Activated T-cell treated with anti-CD3 and anti-CD28 coated beads, Interleukin-2, amount 50 U/mL, for 24 hours (primary cell): ENCODE data around the gene RTP4.
A peak's percentile ranks its signal among the peaks of the same experiment; 100 is the strongest.

Source experiments
- DNase-seq: peaks from one replicate; pipeline ENCODE4 v3.0.0-alpha.2; 2020
- H3K27ac Mint-ChIP-seq: 2 replicates; pipeline ENCODE4 v1.8.0; 2020; ENCODE audit warnings: mild to moderate bottlenecking, mixed read lengths
- H3K27me3 Mint-ChIP-seq: 2 replicates; pipeline ENCODE4 v1.8.0; 2020; ENCODE audit warnings: mixed read lengths
- H3K36me3 Mint-ChIP-seq: 2 replicates; pipeline ENCODE4 v1.8.0; 2020; ENCODE audit warnings: low read depth, mixed read lengths
- H3K4me1 Mint-ChIP-seq: 2 replicates; pipeline ENCODE4 v1.8.0; 2020; ENCODE audit warnings: low read depth, mixed read lengths
- H3K4me3 Mint-ChIP-seq: 2 replicates; pipeline ENCODE4 v1.8.0; 2020; ENCODE audit warnings: mild to moderate bottlenecking, moderate library complexity, mixed read lengths
- H3K9me3 Mint-ChIP-seq: 2 replicates; pipeline ENCODE4 v1.8.0; 2020; ENCODE audit warnings: mixed read lengths

Gene RTP4

GRCh38 chr3:187368251-187369088 lies at the start of gene RTP4:
Gene RTP4, plus strand, starts transcription at chr3:187368385. Its CDS starts 57 bp downstream, at chr3:187368442.
- H3K27me3 Mint-ChIP-seq = no peaks in the 10 kb centered on the region
- peak; percentile 74 for DNase-seq

GRCh38 chr3:187318819-187319616 lies 49.2 kb upstream of the RTP4 start:
- Mint-ChIP-seq H3K36me3 (no peaks in the 10 kb centered on the region), H3K9me3 (no peaks in the 10 kb centered on the region), H3K4me1 (peaks cover 14% of the 10 kb centered on the region), H3K27me3 (peaks cover 58% of the 10 kb centered on the region), H3K4me3 (peak overlapping the region; percentile 28), H3K27ac (no peak overlapping the region)
- DNase-seq = peak; percentile 42

More at GRCh38 chr3:187368251-187369088, at the start of gene RTP4:
- Mint-ChIP-seq H3K27ac (peak within 1 kb of the TSS; percentile 98), H3K9me3 (peaks cover 5% of the 10 kb centered on the region), H3K4me3 (peak within 1 kb of the TSS; percentile 85), H3K4me1 (peaks cover 29% of the 10 kb centered on the region), H3K36me3 (peaks cover 45% of the 10 kb centered on the region)

GRCh38 chr3:187319699-187320302 lies 48.4 kb upstream of the RTP4 start:
- Mint-ChIP-seq H3K4me3 (no peak overlapping the region), H3K36me3 (no peaks in the 10 kb centered on the region), H3K4me1 (peaks cover 14% of the 10 kb centered on the region), H3K27ac (no peak overlapping the region), H3K9me3 (no peaks in the 10 kb centered on the region), H3K27me3 (peaks cover 52% of the 10 kb centered on the region)
- DNase-seq = peak; percentile 61

- Mint-ChIP-seq H3K27me3 (peaks cover 38% of the 10 kb centered on the region), H3K4me1 (peaks cover 14% of the 10 kb centered on the region), H3K4me3 (no peak overlapping the region), H3K36me3 (no peaks in the 10 kb centered on the region), H3K27ac (peak overlapping the region; percentile 41), H3K9me3 (no peaks in the 10 kb centered on the region)
- DNase-seq = no peak
These were observed 46.4 kb upstream of the RTP4 start for GRCh38 chr3:187321766-187322165.

GRCh38 chr3:187322291-187322690 lies 45.9 kb upstream of the RTP4 start:
- H3K4me1 Mint-ChIP-seq = peaks cover 14% of the 10 kb centered on the region
- no peaks in the 10 kb centered on the region for H3K9me3 Mint-ChIP-seq
- H3K27ac Mint-ChIP-seq = no peak overlapping the region
- no peak overlapping the region for H3K4me3 Mint-ChIP-seq
- H3K36me3 Mint-ChIP-seq = no peaks in the 10 kb centered on the region
- no peak for DNase-seq
- peaks cover 33% of the 10 kb centered on the region for H3K27me3 Mint-ChIP-seq

- H3K27ac Mint-ChIP-seq = no peak overlapping the region
- no peak overlapping the region for H3K4me3 Mint-ChIP-seq
- H3K27me3 Mint-ChIP-seq = peaks cover 25% of the 10 kb centered on the region
- H3K4me1 Mint-ChIP-seq = peaks cover 14% of the 10 kb centered on the region
- H3K9me3 Mint-ChIP-seq = no peaks in the 10 kb centered on the region
- DNase-seq = no peak
- H3K36me3 Mint-ChIP-seq = no peaks in the 10 kb centered on the region
These were observed 45.1 kb upstream of the RTP4 start for GRCh38 chr3:187323091-187323490.

GRCh38 chr3:187325632-187326031 lies 42.6 kb upstream of the RTP4 start:
- Mint-ChIP-seq H3K9me3 (no peaks in the 10 kb centered on the region), H3K36me3 (no peaks in the 10 kb centered on the region), H3K27ac (no peak overlapping the region), H3K4me3 (no peak overlapping the region), H3K27me3 (peaks cover 7% of the 10 kb centered on the region), H3K4me1 (peaks cover 2% of the 10 kb centered on the region)
- no peak for DNase-seq

- no peak overlapping the region for H3K4me3 Mint-ChIP-seq
- peaks cover 4% of the 10 kb centered on the region for H3K27me3 Mint-ChIP-seq
- H3K4me1 Mint-ChIP-seq = no peaks in the 10 kb centered on the region
- DNase-seq = no peak
- no peaks in the 10 kb centered on the region for H3K9me3 Mint-ChIP-seq
- H3K36me3 Mint-ChIP-seq = no peaks in the 10 kb centered on the region
- H3K27ac Mint-ChIP-seq = no peak overlapping the region
These were observed 40.3 kb upstream of the RTP4 start for GRCh38 chr3:187327845-187328244.

GRCh38 chr3:187328691-187329090 lies 39.5 kb upstream of the RTP4 start:
- no peaks in the 10 kb centered on the region for H3K9me3 Mint-ChIP-seq
- H3K27ac Mint-ChIP-seq = no peak overlapping the region
- no peaks in the 10 kb centered on the region for H3K36me3 Mint-ChIP-seq
- no peaks in the 10 kb centered on the region for H3K4me1 Mint-ChIP-seq
- H3K4me3 Mint-ChIP-seq = no peak overlapping the region
- no peak for DNase-seq
- H3K27me3 Mint-ChIP-seq = peaks cover 4% of the 10 kb centered on the region

GRCh38 chr3:187334904-187335303 lies 33.3 kb upstream of the RTP4 start:
- Mint-ChIP-seq H3K36me3 (no peaks in the 10 kb centered on the region), H3K27ac (no peak overlapping the region), H3K4me3 (no peak overlapping the region), H3K27me3 (peaks cover 21% of the 10 kb centered on the region), H3K4me1 (no peaks in the 10 kb centered on the region), H3K9me3 (no peaks in the 10 kb centered on the region)
- DNase-seq = no peak

- H3K36me3 Mint-ChIP-seq = no peaks in the 10 kb centered on the region
- H3K27me3 Mint-ChIP-seq = peaks cover 24% of the 10 kb centered on the region
- H3K27ac Mint-ChIP-seq = no peak overlapping the region
- no peaks in the 10 kb centered on the region for H3K9me3 Mint-ChIP-seq
- no peaks in the 10 kb centered on the region for H3K4me1 Mint-ChIP-seq
- DNase-seq = no peak
- no peak overlapping the region for H3K4me3 Mint-ChIP-seq
These were observed 31.9 kb upstream of the RTP4 start for GRCh38 chr3:187336322-187336721.

GRCh38 chr3:187340578-187340977 lies 27.6 kb upstream of the RTP4 start:
- Mint-ChIP-seq H3K4me3 (no peak overlapping the region), H3K27me3 (peaks cover 24% of the 10 kb centered on the region), H3K4me1 (no peaks in the 10 kb centered on the region), H3K36me3 (no peaks in the 10 kb centered on the region), H3K27ac (no peak overlapping the region), H3K9me3 (no peaks in the 10 kb centered on the region)
- no peak for DNase-seq

- Mint-ChIP-seq H3K36me3 (no peaks in the 10 kb centered on the region), H3K27ac (no peak overlapping the region), H3K4me3 (no peak overlapping the region), H3K4me1 (no peaks in the 10 kb centered on the region), H3K27me3 (peaks cover 24% of the 10 kb centered on the region), H3K9me3 (no peaks in the 10 kb centered on the region)
- DNase-seq = no peak
These were observed 25.9 kb upstream of the RTP4 start for GRCh38 chr3:187342255-187342654.

GRCh38 chr3:187343670-187344069 lies 24.5 kb upstream of the RTP4 start:
- H3K27me3 Mint-ChIP-seq = peaks cover 12% of the 10 kb centered on the region
- no peaks in the 10 kb centered on the region for H3K9me3 Mint-ChIP-seq
- H3K4me1 Mint-ChIP-seq = no peaks in the 10 kb centered on the region
- DNase-seq = no peak
- no peak overlapping the region for H3K4me3 Mint-ChIP-seq
- H3K36me3 Mint-ChIP-seq = no peaks in the 10 kb centered on the region
- H3K27ac Mint-ChIP-seq = no peak overlapping the region
